GM19193 (cell line): Measurements from ENCODE around the gene DCTN5.

Experiments used
- POLR2A ChIP-seq: IDR thresholded peaks from 4 replicates; pipeline ENCODE4 v1.6.1; 2011; ENCODE audit not compliant: insufficient read depth, insufficient read length; ENCODE audit errors: extremely low read depth

DCTN5 gene

DNA sequence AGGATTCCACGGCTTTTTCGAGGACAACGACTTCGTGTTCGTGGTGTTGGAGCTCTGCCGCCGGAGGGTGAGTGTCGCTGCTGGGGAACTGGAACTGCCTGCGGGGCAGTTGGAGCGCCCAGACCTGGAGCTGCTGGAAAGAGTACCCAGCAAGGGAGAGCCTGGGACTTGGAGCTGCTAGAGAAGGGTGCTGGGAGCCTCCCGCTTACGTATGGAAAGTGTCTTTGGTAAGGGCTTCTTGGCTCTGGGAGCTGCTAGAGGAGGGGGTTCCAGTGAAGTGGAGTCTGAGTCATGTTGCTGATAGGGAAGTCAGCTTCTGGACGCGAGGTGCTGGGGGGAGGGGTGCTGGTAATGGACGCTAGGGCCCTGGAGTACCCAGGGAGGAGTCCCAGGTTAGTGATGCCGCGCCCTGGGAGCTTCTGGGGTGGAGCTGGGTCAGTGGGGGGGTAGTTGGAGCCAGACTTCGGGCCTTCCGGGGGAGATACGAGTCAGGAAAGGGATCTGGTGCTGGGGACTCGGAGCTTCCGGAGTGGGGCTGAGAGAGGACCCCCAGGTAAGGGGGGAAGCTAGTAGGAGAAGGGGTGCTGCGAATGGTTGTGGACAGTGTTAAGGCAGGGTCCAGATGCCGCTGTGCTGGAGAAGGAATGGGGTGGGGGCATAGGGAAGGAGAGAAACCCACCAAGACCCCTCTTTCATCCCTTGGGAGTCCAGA, 38.2 kb downstream of the DCTN5 start:
- TF ChIP-seq POLR2A, result no peak

DNA sequence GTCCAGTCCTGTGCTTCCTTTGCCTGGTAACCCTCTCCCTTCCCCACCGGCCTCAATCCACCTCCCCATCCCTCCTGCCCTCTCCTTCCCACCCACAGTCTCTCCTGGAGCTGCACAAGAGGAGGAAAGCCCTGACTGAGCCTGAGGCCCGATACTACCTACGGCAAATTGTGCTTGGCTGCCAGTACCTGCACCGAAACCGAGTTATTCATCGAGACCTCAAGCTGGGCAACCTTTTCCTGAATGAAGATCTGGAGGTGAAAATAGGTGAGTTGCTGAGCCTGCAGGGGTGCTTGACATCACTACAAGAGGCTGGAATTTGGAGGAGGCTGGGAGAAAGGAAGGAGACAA, 38.7 kb downstream of the DCTN5 start:
- TF ChIP-seq POLR2A, result no peak

DNA sequence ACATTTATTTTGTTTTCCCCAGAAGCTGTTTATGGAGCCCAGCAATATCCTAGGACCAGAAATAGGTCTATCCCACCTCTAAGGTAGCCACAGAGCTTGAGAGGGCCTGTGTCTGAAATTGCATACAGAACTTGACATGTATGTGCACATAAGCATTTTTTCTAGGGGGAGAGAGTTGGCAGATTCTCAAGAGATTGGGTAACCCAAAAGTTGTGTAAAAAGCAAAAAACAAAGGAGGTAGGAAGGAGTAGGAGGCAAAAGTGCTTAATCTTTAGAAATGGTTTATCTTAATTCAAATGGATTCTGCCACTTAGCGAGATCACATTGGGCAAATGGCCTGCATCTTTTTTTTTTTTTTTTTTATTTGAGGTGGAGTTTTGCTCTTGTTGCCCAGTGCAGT, 40.9 kb downstream of the DCTN5 start:
- no peak for TF ChIP-seq POLR2A

DNA sequence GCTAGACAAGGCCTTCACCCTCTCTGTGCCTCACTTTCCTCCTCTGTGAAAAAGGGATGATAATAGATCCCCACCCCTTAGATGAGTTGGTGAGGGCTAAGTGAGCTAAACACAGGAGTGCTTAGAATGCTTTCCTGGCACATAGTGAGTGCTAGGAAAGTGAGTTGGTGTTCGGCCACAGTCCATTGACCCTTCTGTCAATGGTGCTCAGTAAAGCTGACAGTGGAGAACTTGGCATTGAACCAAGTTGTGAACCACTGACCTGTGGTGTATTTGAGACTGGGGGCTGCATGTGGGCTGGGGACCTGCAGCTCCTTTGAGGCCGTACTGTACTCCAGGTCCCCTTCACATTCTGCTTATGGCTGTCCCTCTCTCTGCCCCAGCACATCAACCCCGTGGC, 42.2 kb downstream of the DCTN5 start:
- no peak for TF ChIP-seq POLR2A

DNA sequence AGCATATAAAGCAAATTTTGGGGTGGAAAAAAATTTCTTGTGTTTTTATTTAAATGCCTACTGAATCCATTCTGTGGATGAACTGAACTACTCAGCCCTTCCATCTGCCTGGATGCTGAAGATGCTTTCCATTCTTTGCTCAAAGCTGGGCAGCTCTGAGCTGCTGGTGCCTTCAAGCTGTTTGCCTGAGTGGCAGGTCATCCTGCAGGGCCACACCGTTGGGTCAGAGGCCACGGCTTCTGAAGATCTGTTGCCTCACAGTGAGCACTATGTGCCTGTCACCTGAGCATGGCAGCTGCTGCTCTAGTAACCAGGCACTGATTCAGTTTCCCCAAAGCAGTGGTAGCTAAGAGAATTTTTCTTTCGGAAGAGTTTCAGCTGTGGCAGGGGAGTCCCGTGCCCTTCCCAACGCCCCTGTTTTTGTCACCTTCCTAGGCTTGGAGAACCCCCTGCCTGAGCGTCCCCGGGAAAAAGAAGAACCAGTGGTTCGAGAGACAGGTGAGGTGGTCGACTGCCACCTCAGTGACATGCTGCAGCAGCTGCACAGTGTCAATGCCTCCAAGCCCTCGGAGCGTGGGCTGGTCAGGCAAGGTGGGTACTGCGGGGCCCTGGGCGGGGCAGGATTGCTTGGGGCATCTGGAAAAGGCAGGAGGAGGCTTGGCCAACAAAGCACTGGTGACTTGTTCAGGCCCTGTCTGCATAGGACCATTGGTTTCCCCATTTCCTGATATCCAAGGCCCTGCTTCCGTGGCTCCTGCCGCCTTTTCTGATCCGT, 46.0 kb downstream of the DCTN5 start:
- TF ChIP-seq POLR2A, result no peak

DNA sequence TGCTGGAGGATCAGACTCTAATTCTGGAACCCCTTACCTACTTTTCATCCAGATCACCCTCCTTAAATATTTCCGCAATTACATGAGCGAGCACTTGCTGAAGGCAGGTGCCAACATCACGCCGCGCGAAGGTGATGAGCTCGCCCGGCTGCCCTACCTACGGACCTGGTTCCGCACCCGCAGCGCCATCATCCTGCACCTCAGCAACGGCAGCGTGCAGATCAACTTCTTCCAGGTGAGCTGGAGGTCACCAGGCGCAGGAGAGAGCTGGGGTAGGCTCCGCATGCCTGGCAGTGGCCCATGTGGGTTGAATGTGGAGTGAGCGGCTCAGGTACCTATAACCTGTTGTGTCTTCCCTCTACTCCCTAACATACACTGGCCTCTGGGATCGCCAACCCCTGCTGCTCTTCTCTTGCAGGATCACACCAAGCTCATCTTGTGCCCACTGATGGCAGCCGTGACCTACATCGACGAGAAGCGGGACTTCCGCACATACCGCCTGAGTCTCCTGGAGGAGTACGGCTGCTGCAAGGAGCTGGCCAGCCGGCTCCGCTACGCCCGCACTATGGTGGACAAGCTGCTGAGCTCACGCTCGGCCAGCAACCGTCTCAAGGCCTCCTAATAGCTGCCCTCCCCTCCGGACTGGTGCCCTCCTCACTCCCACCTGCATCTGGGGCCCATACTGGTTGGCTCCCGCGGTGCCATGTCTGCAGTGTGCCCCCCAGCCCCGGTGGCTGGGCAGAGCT, 48.3 kb downstream of the DCTN5 start:
- TF ChIP-seq POLR2A, result no peak

DNA sequence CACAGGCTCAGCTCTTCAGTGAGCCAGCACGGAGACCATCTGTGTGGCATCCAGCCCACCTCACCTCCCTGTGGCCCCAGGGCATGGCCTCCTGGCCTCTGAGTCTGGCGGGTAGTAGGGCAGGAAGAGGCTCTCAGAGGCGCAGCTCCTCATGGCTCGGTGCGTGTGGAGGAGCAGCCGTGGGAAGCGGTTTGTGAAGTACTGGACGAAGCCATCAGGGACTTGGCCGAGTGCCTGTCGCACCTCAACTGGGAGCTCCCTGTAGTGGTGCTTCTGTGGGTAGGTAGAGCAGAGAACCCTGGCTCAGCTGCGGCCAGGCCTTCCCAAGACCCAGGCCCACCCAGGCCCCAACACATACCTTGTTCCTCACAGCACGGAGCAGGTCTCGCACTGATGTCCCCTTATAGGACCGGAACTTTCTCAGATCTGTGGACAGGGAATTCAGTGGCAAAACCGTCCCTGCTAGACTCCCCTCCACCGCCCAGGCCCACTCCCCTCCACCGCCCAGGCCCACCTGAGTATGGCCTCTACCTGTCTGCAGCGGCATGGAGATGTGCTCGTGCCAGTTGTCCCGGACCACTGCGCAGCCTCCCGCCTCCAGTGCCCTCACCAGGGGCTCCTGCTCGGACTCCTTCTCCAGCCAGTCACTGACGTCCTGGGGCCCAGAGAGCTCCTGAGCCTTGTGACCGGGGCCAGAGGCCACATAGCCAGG, 49.7 kb downstream of the DCTN5 start:
- TF ChIP-seq POLR2A, result no peak

DNA sequence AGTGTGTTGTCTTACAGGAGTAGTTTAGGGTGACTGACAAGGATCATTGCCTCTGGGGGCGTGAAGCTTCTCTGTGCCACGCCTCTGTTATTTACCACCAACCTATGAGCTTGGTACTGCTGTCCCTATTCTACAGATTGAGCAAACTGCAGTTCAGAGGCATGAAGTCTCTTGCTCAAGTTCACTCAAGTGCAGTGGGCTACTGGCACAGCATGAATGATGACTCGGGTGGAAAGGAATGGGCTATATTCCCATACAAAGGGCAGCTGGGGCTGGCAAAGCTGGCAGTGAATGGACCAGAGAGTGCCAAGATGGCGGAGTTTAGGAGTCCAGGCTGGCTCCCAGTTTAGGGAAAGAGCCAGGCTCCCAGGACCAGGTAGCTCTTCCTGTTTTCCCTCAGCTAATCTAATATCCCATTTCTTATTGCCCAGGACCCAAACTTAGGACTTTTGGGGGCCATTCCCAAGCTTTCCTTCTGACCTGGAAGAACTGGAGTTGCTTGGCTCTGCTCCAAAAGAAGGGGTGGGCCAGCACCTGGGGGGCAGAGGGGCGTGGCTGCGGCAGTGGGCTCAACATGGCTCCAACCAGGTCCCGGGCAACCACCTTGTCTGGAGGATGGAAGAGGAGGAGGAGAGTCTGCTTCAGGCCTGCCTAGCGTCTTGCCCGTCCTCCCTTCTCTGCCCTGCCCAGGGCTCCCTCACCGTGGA, 50.4 kb downstream of the DCTN5 start:
- no peak for TF ChIP-seq POLR2A

DNA sequence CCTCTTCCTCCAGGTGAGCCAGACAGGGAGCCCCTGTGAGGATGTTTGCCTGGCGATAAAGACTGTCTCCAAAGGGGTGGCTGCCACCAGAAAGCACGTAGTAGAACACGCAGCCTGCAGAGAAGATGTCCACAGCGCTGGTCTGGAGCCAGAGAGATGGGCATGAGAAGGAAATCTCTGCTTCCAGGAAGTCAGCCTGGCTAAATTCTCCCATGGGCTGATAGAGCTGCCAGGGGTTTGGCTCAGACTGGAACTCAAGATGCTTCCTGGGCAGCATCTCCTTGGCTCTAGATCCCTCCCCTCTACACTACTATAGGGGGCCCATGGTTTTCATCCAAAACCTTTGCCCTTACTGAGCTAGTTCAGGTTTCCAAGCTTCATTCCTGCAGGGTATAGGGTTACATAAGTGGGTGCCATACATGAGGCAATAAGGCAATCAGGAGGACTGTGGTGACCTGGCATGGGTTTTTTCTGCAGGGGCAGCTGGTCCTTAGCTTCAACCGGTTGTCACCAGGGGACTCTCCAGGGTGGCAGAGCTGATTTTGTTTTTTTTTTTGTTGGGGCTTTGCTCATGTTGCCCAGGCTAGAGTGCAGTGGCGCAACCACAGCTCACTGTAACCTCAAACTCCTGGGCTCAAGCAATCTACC, 51.0 kb downstream of the DCTN5 start:
- TF ChIP-seq POLR2A, result no peak

DNA sequence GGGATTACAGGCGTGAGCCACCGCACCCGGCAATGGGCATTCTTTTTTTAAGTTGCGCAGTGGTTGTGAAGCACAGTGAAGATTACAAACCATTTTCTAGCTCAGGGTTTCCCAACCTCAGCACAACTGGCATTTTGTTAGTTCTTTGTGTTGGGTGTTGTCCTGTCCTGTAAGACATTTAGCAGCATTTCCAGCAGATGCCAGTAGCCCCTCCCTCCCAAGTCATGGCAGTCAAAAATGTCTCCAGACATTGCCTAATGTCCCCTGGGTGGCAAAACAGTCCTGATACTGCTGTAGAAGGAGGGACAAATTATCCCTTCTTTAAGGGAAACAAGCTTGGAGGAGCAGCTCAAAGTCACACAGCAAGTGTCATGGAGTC, 53.0 kb downstream of the DCTN5 start:
- TF ChIP-seq POLR2A, result no peak

DNA sequence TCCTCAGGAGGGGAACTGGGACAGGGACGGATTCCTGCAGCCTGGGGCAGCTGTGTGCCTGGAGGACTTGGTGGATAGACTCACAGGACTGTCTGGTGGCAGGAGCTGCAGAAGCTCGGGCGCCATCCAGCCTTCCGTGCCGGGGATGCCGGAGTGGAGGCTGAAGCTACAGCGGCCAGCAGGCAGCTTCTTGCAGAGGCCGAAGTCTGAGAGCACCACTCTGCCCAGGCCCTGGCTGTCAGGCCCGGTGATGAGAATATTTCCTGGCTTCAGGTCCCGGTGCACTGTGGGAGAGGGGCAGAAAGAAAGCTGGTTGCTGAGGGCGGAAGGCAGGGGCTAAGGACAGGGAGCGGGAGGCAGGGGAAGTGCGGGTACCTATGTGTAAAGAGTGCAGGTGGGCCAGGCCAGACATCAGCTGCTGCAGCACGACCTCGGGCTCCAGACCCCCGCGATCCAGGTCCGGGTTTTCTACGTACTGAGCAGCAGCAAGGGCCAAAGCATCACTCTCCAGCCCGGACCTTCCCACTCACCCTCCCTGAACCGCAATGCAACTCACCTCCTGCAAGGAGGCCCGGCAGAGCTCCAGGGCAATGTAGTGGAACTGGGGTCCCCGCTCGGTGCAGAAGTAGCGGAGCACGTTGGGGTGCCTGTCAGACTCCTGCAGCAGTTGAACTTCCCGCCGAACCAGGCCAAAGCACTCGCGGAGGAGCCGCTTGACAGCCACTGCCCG, 53.5 kb downstream of the DCTN5 start:
- TF ChIP-seq POLR2A, result no peak

DNA sequence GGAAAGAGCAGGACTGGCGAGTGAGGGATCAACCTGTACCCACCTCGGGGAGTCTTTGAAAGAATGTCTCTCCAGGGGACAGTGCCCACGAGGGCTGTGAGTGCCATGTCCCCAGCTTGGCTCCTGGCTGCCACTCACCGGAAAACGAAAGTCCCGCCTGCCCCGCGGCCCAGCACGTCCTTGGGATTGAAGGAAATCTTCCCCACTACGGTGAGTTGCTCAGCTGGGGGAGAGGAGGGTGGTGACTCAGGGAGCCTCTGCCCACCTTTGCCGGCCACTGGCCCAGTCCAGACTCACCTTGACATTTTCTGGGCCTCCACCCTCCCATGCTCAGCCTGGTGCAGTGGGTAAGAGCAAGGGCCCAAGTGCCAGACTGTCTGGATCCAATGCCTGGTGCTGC, 54.5 kb downstream of the DCTN5 start:
- no peak for TF ChIP-seq POLR2A

DNA sequence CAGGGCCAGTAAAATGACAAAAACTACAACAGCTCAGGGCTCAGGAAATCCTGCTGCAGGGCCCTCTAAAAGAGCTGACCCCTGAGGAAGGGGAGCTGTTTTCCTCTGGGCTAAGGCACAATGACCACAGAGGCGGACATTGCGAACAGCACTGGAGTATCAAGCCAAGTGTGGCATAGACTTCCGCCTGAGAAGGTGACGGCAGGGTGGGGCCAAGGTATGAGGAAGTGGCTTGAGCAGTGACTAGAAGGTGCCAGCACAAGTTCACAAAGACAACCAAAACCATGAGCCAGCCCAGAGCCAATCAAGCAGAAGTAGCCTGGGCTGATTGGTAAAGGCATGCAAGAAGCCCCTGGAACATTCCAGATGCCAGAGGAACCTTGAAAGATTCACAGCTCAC, 57.8 kb downstream of the DCTN5 start:
- TF ChIP-seq POLR2A, result no peak
